DMS53 treated with DMSO at 0.1 percent for 48 hours (cell line): ENCODE results near the gene SELENOP.

Source experiments
- DNase-seq: peaks from one replicate; lab custom pipeline; 2025; ENCODE audit not compliant: unreplicated experiment; lab: John Stamatoyannopoulos, UW

The SELENOP gene

DNA sequence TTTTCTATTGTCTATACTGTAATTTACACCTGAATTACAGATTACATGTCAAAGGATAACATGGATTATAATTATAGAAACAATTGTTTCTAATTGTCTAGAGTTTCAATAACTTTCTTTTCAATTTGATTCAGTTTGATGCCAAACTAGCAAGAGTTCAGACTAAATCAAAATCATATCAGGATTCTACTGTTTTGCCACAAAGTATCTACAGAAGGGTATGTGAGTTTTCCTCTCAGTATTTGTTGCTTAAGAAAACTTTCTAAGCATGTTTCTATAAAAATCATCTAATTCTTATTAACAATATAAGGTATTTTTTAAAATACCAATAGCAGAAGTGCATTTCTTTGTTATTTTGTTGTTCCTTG lies 12.5 kb downstream of the SELENOP start:
- DNase-seq = no peak

GRCh38 chr5:42798284-42799240 lies 13.1 kb downstream of the SELENOP start:
- DNase-seq = no peak

GRCh38 chr5:42791151-42791550 lies 20.5 kb downstream of the SELENOP start:
- DNase-seq = no peak

DNA sequence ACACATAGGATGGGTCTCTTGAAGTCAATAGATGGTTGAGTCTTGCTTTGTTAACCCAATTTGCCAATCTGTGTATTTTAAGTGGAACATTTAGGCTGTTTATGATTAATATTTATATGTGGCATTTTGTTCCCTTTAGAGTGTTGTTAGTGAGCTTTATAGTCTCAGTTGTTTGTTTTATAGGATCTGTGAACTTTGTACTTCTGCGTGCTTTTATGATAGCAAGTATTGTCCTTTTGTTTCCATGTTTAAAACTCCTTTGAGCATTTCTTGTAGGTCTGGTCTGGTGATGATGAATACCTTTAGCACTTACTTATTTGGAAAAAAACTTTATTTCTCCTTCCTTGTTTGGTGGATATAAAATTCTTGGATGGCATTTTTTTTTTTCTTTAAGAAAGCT lies 23.8 kb downstream of the SELENOP start:
- DNase-seq = no peak

DNA sequence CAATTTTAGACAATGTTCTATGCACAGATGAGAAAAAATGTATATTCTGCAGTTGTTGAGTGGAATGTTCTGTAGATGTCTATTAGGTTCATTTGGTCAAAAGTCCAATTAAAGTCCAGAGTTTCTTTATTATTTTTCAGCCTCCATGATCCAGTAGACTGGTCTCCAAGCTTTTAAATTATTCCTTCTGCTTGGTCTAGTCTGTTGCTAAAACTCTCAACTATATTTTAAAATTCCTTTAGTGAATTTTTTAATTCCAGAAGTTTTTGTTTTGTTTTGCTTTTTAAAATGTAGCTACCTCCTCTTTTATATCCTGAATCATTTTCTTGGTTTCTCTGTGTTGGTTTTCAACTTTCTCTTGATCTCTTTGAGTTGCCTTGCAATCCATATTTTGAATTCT lies 24.6 kb downstream of the SELENOP start:
- DNase-seq = no peak

DNA sequence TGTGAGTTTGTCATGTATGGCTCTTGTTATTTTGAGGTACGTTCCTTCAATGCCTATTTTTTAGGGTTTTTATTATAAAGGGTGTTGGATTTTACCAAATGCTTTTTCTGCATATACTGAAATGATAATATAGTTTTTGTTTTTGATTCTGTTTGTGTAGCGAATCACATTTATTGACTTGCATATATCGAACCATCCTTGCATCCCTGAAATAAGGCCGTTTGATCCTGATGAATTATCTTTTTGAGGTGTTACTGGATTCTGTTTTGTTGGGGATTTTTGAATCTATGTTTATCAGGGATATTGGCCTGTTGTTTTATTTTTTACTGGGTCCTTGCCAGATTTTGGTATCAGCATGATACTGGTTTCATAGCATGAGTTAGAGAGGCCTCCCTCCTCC lies 25.9 kb downstream of the SELENOP start:
- no peak for DNase-seq

GRCh38 chr5:42784132-42784531 lies 27.6 kb downstream of the SELENOP start:
- no peak for DNase-seq

DNA sequence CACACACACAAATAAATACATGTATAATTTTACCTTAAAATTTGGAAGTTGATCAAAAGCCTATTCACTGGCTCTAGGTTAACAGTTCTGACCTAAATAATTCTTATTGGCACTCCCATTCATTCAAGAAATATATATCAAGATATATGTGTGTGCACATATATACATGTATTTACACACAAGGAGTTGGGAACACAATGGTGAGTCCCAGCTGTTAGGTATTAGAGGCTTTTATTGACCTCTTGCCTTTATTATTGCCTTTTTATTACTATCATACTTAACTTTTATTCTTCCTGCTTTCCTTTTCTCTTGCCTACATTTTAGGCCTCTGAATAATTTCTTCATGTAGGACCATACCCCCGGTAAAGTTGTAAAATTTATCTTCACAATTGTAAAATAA lies 30.1 kb downstream of the SELENOP start:
- no peak for DNase-seq

DNA sequence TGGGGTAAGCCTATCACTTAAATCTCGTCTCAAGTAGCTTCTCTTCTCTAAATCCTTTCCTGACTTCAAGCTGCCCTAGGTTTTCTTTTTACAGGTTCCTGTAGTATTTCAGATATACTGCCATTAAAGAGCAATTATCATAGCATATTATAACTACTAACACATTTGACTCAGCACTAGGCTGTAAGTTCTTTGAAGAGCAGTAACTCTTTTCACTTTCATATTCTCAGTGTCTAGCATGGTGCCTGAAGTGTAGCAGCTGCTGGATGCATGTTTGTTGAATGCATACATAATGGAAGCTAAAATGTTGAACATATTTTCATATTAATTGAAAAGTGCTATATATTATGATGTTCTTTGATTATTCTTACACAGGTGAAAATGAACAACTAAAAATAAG lies 32.6 kb downstream of the SELENOP start:
- DNase-seq = no peak

DNA sequence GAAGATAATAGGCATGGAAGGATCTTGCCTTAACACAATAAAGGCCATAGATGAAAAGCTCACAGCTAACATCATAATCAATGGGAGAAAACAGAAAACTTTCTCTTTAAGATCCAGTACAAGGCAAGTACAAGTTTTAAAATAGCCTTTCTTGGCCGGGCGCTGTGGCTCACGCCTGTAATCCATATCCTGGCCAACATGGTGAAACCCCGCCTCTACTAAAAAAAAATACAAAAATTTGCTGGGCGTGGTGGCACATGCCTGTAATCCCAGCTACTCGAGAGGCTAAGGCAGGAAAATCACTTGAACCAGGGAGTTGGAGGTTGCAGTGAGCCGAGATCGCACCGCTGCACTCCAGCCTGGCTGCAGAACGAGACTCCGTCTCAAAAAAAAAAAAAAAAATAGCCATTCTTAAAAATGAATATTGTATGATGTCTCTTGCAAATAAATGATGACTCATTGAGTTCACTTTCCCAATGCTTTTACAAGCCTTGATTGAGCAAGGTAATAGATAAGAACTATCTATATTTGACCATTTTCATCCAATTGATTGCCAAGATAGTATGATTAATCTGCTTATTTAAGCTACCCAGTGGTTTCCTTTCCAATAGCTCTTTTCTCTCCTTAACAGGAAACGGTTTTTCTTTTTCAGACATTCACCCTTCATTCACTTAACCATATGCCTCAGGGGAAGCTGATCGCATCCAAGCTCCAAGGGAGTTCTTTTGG lies 39.3 kb downstream of the SELENOP start:
- DNase-seq = no peak

DNA sequence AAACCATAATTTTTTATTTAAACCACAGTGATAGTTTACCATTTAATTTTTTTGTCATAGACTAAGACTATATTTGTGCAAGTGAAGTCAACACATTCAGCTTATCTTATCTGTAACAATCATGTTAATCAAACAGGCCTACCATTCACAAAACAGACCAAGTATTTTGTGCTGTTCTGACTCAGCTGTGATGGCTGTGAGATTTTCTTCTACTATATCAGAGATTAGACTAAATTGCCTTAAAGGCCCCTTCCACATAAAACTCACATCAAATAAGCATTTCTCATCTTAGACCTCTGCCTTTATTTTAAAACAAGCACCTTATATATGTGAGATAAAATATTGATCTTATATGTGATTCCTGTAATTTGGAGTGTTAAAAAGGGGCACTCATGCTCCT lies 41.7 kb downstream of the SELENOP start:
- DNase-seq = no peak

DNA sequence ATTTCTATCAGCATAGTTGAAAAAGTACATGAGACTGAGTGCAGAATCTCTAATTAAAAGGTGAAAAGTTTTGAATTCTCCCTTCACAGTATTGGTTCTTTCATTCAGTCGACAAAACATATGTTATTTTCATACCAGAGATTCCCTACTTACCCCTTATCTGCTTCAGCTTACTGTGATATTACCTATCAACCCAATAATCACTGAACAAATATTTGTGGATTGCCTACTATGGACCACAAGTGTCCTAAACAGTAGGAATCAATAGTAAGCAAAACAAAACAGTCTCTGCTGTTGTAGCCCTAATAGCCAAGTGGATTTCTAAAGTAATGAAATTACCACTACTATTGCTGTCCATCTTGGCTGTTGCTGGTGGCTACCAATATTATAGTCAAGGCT lies 43.6 kb downstream of the SELENOP start:
- DNase-seq = no peak

GRCh38 chr5:42767491-42768105 lies 44.1 kb downstream of the SELENOP start:
- peak; percentile 34 for DNase-seq

- DNase-seq = no peak
These were observed 49.9 kb downstream of the SELENOP start for GRCh38 chr5:42761791-42762190.

DNA sequence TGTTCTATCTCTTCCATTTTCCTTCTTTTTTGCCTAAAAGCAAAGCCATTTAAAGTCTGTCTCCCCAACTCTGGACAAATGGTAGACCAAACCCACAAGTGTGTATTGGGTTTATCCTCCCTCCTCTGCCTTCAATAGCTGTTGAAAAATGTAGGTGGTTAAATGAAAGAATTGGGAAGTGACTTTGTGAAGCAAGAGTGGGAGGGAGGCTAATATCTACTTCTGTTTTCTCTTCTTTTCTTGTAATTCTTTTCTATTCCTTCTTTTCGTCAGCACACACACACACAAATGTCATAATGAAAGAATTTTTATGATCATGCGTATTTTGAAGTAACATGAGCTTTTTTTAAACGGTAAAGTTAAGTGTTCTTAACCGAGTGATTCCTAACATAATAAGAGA lies 51.3 kb downstream of the SELENOP start:
- DNase-seq = no peak

DNA sequence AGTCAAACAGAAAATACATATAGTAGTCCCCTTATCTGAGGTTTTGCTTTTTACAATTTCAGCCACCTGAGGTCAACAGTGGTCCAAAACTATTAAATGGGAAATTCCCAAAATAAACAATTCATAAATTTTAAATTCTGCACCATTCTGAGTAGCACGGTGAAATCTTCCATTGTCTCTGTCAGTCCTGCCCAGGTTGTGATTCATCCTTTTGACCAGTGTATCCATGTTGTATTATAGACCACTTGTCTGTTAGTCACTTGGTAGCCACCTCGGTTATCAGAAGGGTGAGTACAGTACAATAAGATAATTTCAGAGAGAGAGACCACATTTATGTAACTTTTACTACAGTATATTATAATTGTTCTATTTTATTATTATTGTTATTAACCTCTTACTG lies 52.2 kb downstream of the SELENOP start:
- no peak for DNase-seq

GRCh38 chr5:42756606-42757601 lies 54.8 kb downstream of the SELENOP start, which contains the start of gene CCDC152:
CCDC152 (plus strand) TSS chr5:42756818; CDS start chr5:42759122, 2,304 bp downstream.
- DNase-seq = no peak

GRCh38 chr5:42753099-42753498 lies 58.6 kb downstream of the SELENOP start:
- DNase-seq = no peak

GRCh38 chr5:42751044-42751443 lies 60.6 kb downstream of the SELENOP start:
- DNase-seq = no peak

GRCh38 chr5:42750507-42750906 lies 61.2 kb downstream of the SELENOP start:
- DNase-seq = no peak
